K562 (cell line): ENCODE results near the gene C17orf113. TPM values are rescaled to one million over a fixed set of nuclear protein-coding genes. Genes with fewer than 3 reads are reported as not detected.

Experiments
- ATAC-seq: fragments of 200-7000 bp; cut with Tn5 transposase; 3 replicates; pipeline ENCODE4 v1.9.1; 2020; ENCODE audit warnings: moderate library complexity
- BruUV-seq: library from RNA; stranded (reverse); fragments of 400-500 nt; replicated peaks from 2 replicates; lab custom pipeline; 2021; lab: Mats Ljungman, UMichigan
- CTCF ChIA-PET: fragments of 300-600 bp; formaldehyde crosslinking; extraction: SDS; loops from one replicate; lab custom pipeline; 2021; ENCODE audit warnings: low intra/inter-chr PET ratio; lab: Yijun Ruan, JAX
- POLR2A ChIA-PET: fragments of 300-600, 350-650 bp; sonication (Branson Sonifier 250); formaldehyde crosslinking; extraction: SDS; loops from one replicate; lab custom pipeline; 2021; ENCODE audit warnings: antibody characterized with exemption, inconsistent platforms; lab: Yijun Ruan, JAX
- DNase-seq, 4 experiments: peaks; one replicate each; pipeline versions ENCODE4 v3.0.0 to v3.0.0-alpha.2; 2011 to 2018; ENCODE audit warnings: low spot score in 3 of 4, mixed read lengths in 3 of 4; ENCODE audit errors: extremely low read depth in 1 of 4
- FAIRE-seq: peaks from 2 replicates; lab custom pipeline; 2011; peaks lifted over from hg19 to GRCh38; lab: Jason Lieb, UNC
- H2AFZ ChIP-seq: 2 replicates; pipeline ENCODE4 v1.6.0; 2011; ENCODE audit warnings: low read depth, low read length, control low read depth, inconsistent platforms
- H3K27ac ChIP-seq: fragments of 200-600 bp; 3 replicates; pipeline ENCODE4 v1.8.0; 2011; ENCODE audit warnings: low read depth, mild to moderate bottlenecking, control low read depth, inconsistent platforms, low read length, moderate library complexity, mixed read lengths; ENCODE audit errors: extremely low read depth
- H3K27me3 ChIP-seq, 2 experiments: fragments of 300-600 bp in 1 of 2; 2 replicates in 1 of 2; 3 replicates in 1 of 2; pipeline versions ENCODE4 v1.6.0 to v1.8.0; 2011; ENCODE audit warnings: inconsistent platforms in 2 of 2, low read length in 2 of 2, mild to moderate bottlenecking in 1 of 2, mixed read lengths in 1 of 2, moderate library complexity in 1 of 2; ENCODE audit not compliant: control insufficient read depth in 2 of 2, insufficient read depth in 2 of 2
- H3K36me3 ChIP-seq: fragments of 300-600 bp; 3 replicates; pipeline ENCODE4 v1.8.0; 2011; ENCODE audit warnings: mild to moderate bottlenecking, low read length, inconsistent platforms; ENCODE audit not compliant: control insufficient read depth, insufficient read depth
- H3K4me1 ChIP-seq, 2 experiments: fragments of 200-600 bp in 1 of 2; replicated peaks in 1 of 2; 2 replicates in 1 of 2; 3 replicates in 1 of 2; pipeline versions ENCODE4 v1.5.1 to v1.8.0; 2011; ENCODE audit warnings: inconsistent platforms in 2 of 2, low read length in 2 of 2, mild to moderate bottlenecking in 1 of 2, mixed read lengths in 1 of 2, moderate library complexity in 1 of 2; ENCODE audit not compliant: control insufficient read depth in 2 of 2, insufficient read depth in 2 of 2
- H3K4me2 ChIP-seq: 2 replicates; pipeline ENCODE4 v1.6.1; 2011; ENCODE audit warnings: low read length, control low read depth, inconsistent platforms, mixed read lengths; ENCODE audit not compliant: insufficient read depth
- H3K4me3 ChIP-seq: fragments of 200-600 bp; sonication (generic), shearing (Covaris generic); 2 replicates; pipeline ENCODE4 v1.5.1; 2016; ENCODE audit warnings: control low read depth, inconsistent platforms
- H3K79me2 ChIP-seq: fragments of 200-600 bp; 3 replicates; pipeline ENCODE4 v1.8.0; 2011; ENCODE audit warnings: low read length, inconsistent platforms; ENCODE audit not compliant: control insufficient read depth, insufficient read depth
- H3K9ac ChIP-seq, 2 experiments: 2 replicates each; pipeline versions ENCODE4 v1.6.0 to v1.6.1; 2011; ENCODE audit warnings: low read depth in 2 of 2, low read length in 2 of 2, control low read depth in 1 of 2, inconsistent platforms in 1 of 2, mild to moderate bottlenecking in 1 of 2, mixed read lengths in 1 of 2; ENCODE audit not compliant: insufficient read depth in 1 of 2
- H3K9me1 ChIP-seq: one replicate; pipeline ENCODE4 v1.6.0; 2011; ENCODE audit warnings: inconsistent platforms, mild to moderate bottlenecking, low read length, moderate library complexity; ENCODE audit not compliant: control insufficient read depth, insufficient read depth
- H3K9me3 ChIP-seq: replicated peaks from 2 replicates; pipeline ENCODE4 v1.5.1; 2011; ENCODE audit warnings: low read depth, low read length, inconsistent platforms; ENCODE audit not compliant: control insufficient read depth, insufficient read depth
- H4K20me1 ChIP-seq: replicated peaks from 2 replicates; pipeline ENCODE4 v1.6.1; 2011; ENCODE audit warnings: low read length, inconsistent platforms, mixed read lengths; ENCODE audit not compliant: control insufficient read depth, insufficient read depth
- HDAC6 ChIP-seq: IDR thresholded peaks from 2 replicates; pipeline ENCODE4 v1.6.1; 2012; ENCODE audit warnings: low read depth, mild to moderate bottlenecking, control low read depth, inconsistent platforms, low read length, moderate library complexity
- RAD21 ChIP-seq, 2 experiments: fragments of 250-450 bp in 1 of 2; fragments of 450-650 bp in 1 of 2; sonication (Bioruptor Pico) in 1 of 2; formaldehyde crosslinking in 1 of 2; IDR thresholded peaks in 1 of 2; conservative IDR thresholded peaks in 1 of 2; 2 replicates each; pipeline versions ENCODE4 v1.4.0 to v1.8.0; 2020 to 2022; ENCODE audit warnings: mild to moderate bottlenecking in 2 of 2, moderate library complexity in 1 of 2
- REST ChIP-seq, 2 experiments: fragments of 450-650 bp; formaldehyde crosslinking in 1 of 2; IDR thresholded peaks; 2 replicates each; pipeline versions ENCODE4 v1.4.0 to v1.6.1; 2014 to 2020; ENCODE audit warnings: mild to moderate bottlenecking in 2 of 2, borderline replicate concordance in 1 of 2, low read depth in 1 of 2
- SRSF9 ChIP-seq: fragments of 200-400 bp; formaldehyde crosslinking; IDR thresholded peaks from 2 replicates; pipeline ENCODE4 v1.6.1; 2017; ENCODE audit warnings: low read depth, low read length, borderline replicate concordance
- WHSC1 ChIP-seq: IDR thresholded peaks from one replicate; pipeline ENCODE4 v1.6.1; 2012; ENCODE audit warnings: low read length, control low read depth, inconsistent platforms
- WGBS: fragments of 100-300 bp; shearing (Covaris generic); methylation state at CpG from one replicate; pipeline ENCODE4 v1.1.6; 2016; ENCODE audit warnings: low coverage, mixed read lengths; ENCODE audit not compliant: insufficient coverage; ENCODE audit errors: missing lambda C conversion rate; 5-methylcytosine and 5-hydroxymethylcytosine counted together
- in situ Hi-C: fragments of 300-500 bp; cut with MboI; formaldehyde crosslinking; loops from 4 replicates; pipeline ENCODE4 v1.15.0; 2018; ENCODE audit warnings: inconsistent platforms, mixed read lengths
- intact Hi-C: fragments of 100-400 bp; cut with micrococcal nuclease; formaldehyde crosslinking; loops from 2 replicates; pipeline ENCODE4 v1.14.2; 2022
- polyA plus RNA-seq, 8 experiments: library from polyadenylated mRNA; depleted of rRNA in 4 of 8; stranded (reverse) in 5 of 8; unstranded in 3 of 8; fragments of >200 nt; fragmentation: Nextera tagmentation in 2 of 8; fragmentation: Illumina TruSeq in 1 of 8; extraction: Ambion mirVana in 2 of 8; extraction: Trizol in 1 of 8; gene quantifications; 2 replicates each; pipeline versions ENCODE4 v1.2.1 to v1.2.3, GENCODE V29; 2011 to 2014; ENCODE audit warnings: inconsistent platforms in 1 of 8, missing spikeins in 1 of 8
- total RNA-seq, 7 experiments: library from RNA; depleted of rRNA in 6 of 7; stranded (reverse); fragments of >200 nt in 6 of 7; fragmentation: Illumina TruSeq in 2 of 7; extraction: Trizol in 2 of 7; gene quantifications; 2 replicates each; pipeline versions ENCODE4 v1.2.1 to v1.2.3, GENCODE V29; 2011 to 2021; ENCODE audit warnings: low replicate concordance in 1 of 7
- TF ChIP-seq, protein P1 (sequence below), 3 experiments: IDR thresholded peaks in 2 of 3; conservative IDR thresholded peaks in 1 of 3; 2 replicates each; pipeline ENCODE4 v1.5.1; 2011 to 2012; ENCODE audit warnings: low read length in 3 of 3, mild to moderate bottlenecking in 3 of 3, control low read depth in 2 of 3, improper control_type of control experiment in 1 of 3, inconsistent platforms in 1 of 3, low read depth in 1 of 3, mixed read lengths in 1 of 3, moderate library complexity in 1 of 3; ENCODE audit not compliant: insufficient read depth in 2 of 3

The C17orf113 gene
- total and polyA plus RNA-seq, 9 of the 15 experiments (the other 6 are each of a cell fraction or from before 2014, with no cell fraction given): 0.10 to 1.2 (median 0.31) TPM

- Histone ChIP-seq H3K9me3 (no peaks in the 10 kb centered on the region), H3K9ac (no peak overlapping the region), H3K79me2 (no peaks in the 10 kb centered on the region), H3K4me2 (no peak overlapping the region), H4K20me1 (no peaks in the 10 kb centered on the region; the same call in 1 of the 2 replicates), H2AFZ (no peak overlapping the region), H3K27me3 (peaks cover 0 to 12% of the 10 kb centered on the region in 2 experiments; a peak in 3 of 5 replicates), H3K4me3 (no peak overlapping the region), H3K4me1 (peaks cover 11 to 30% of the 10 kb centered on the region in 2 experiments; a peak in 4 of 5 replicates), H3K36me3 (no peaks in the 10 kb centered on the region), H3K27ac (no peak overlapping the region), H3K9me1 (no peaks in the 10 kb centered on the region)
- 55% methylated on average over 13 of the region's 14 CpGs for WGBS
- in situ Hi-C loops: no loop called here
- POLR2A ChIA-PET: interaction anchor here (0.6 to 2.7 kb wide), 4 partner anchors 9 to 72 kb away, joined by 3 to 7 read pairs (median 4); no protein-coding TSS in a partner anchor
- intact Hi-C loops: no loop called here
- no TSS peak for BruUV-seq
- no peak for DNase-seq
- FAIRE-seq: no peak
- no peak for TF ChIP-seq SRSF9
- no peak for TF ChIP-seq WHSC1
- TF ChIP-seq, protein P1, sequence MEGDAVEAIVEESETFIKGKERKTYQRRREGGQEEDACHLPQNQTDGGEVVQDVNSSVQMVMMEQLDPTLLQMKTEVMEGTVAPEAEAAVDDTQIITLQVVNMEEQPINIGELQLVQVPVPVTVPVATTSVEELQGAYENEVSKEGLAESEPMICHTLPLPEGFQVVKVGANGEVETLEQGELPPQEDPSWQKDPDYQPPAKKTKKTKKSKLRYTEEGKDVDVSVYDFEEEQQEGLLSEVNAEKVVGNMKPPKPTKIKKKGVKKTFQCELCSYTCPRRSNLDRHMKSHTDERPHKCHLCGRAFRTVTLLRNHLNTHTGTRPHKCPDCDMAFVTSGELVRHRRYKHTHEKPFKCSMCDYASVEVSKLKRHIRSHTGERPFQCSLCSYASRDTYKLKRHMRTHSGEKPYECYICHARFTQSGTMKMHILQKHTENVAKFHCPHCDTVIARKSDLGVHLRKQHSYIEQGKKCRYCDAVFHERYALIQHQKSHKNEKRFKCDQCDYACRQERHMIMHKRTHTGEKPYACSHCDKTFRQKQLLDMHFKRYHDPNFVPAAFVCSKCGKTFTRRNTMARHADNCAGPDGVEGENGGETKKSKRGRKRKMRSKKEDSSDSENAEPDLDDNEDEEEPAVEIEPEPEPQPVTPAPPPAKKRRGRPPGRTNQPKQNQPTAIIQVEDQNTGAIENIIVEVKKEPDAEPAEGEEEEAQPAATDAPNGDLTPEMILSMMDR (IDR thresholded peaks at IDR 0.05 in 2 of 3, conservative IDR thresholded peaks at IDR 0.05 in 1 of 3; ENCODE audit: insufficient read depth in 2 of 3, low read depth in 1 of 3, low read length in 3 of 3): peak in 1 of 3 experiments; percentile 30; a peak in 1 of 6 replicates
- TF ChIP-seq RAD21 (CRISPR knock-in tag; conservative IDR thresholded peaks at IDR 0.05 in 1 of 2, IDR thresholded peaks at IDR 0.05 in 1 of 2): peak in 1 of 2 experiments; percentile 16; a peak in 1 of 4 replicates
- no peak for TF ChIP-seq HDAC6
- TF ChIP-seq REST (IDR thresholded peaks at IDR 0.05; ENCODE audit: borderline replicate concordance): peak; percentile 15; the same call in 1 of the 2 replicates
- TF ChIP-seq REST (CRISPR knock-in tag; IDR thresholded peaks at IDR 0.05; ENCODE audit: low read depth): no peak
- CTCF ChIA-PET: interaction anchor here (0.6 kb wide), 1 partner anchor 88 kb away, joined by 5 read pairs; no protein-coding TSS in a partner anchor
- no peak for ATAC-seq
Observed at GRCh38 chr17:42098730-42099399, 48.5 kb upstream of the C17orf113 start.
